Endothelial cell of umbilical vein (primary cell): Measurements from ENCODE around the gene TGM3. TPM values are rescaled to one million over a fixed set of nuclear protein-coding genes. Genes with fewer than 3 reads are reported as not detected.

Experiments
- BruUV-seq: library from RNA; stranded (reverse); fragments of 400-500 nt; replicated peaks from 2 replicates; lab custom pipeline; 2021; lab: Mats Ljungman, UMichigan
- CTCF ChIA-PET: fragments of 300-600, 350-600 bp; sonication (Branson Sonifier 250); formaldehyde crosslinking; loops from one replicate; lab custom pipeline; 2021; ENCODE audit warnings: antibody characterized with exemption, inconsistent platforms; lab: Charles Lee
- POLR2A ChIA-PET: fragments of 300-600, 350-600 bp; sonication (Branson Sonifier 250); formaldehyde crosslinking; loops from one replicate; lab custom pipeline; 2021; ENCODE audit warnings: antibody characterized with exemption, inconsistent platforms; lab: Charles Lee
- DNase-seq: peaks from one replicate; pipeline ENCODE4 v3.0.0-alpha.2; 2011; ENCODE audit warnings: low read depth, low spot score
- FAIRE-seq: peaks from 2 replicates; lab custom pipeline; 2011; peaks lifted over from hg19 to GRCh38; lab: Jason Lieb, UNC
- H2AFZ ChIP-seq: 2 replicates; pipeline ENCODE4 v1.6.0; 2012; ENCODE audit warnings: low read depth, low read length, control low read depth, inconsistent platforms
- H3K27ac ChIP-seq: 2 replicates; pipeline ENCODE4 v1.5.1; 2011; ENCODE audit warnings: low read depth, mild to moderate bottlenecking, control low read depth, low read length, moderate library complexity; ENCODE audit not compliant: insufficient read depth
- H3K27me3 ChIP-seq, 2 experiments: 2 replicates each; pipeline versions ENCODE4 v1.6.0 to v1.6.1; 2011; ENCODE audit warnings: low read length in 2 of 2, mixed read lengths in 1 of 2; ENCODE audit not compliant: control insufficient read depth in 2 of 2, insufficient read depth in 2 of 2
- H3K36me3 ChIP-seq, 2 experiments: 2 replicates in 1 of 2; 3 replicates in 1 of 2; pipeline ENCODE4 v1.5.1; 2011; ENCODE audit warnings: low read length in 2 of 2, mild to moderate bottlenecking in 1 of 2, moderate library complexity in 1 of 2; ENCODE audit not compliant: control insufficient read depth in 2 of 2, insufficient read depth in 2 of 2; ENCODE audit errors: extremely low read depth in 1 of 2
- H3K4me1 ChIP-seq: 3 replicates; pipeline ENCODE4 v1.5.1; 2011; ENCODE audit warnings: mild to moderate bottlenecking, low read length; ENCODE audit not compliant: control insufficient read depth, insufficient read depth; ENCODE audit errors: extremely low read depth
- H3K4me2 ChIP-seq: 2 replicates; pipeline ENCODE4 v1.6.1; 2011; ENCODE audit warnings: low read length, control low read depth, mixed read lengths; ENCODE audit not compliant: insufficient read depth
- H3K4me3 ChIP-seq, 3 experiments: fragments of 200-600 bp in 1 of 3; sonication (generic), shearing (Covaris generic) in 1 of 3; replicated peaks in 1 of 3; 2 replicates each; pipeline ENCODE4 v1.5.1; 2011 to 2016; ENCODE audit warnings: control low read depth in 3 of 3, low read length in 3 of 3, mild to moderate bottlenecking in 2 of 3, inconsistent platforms in 1 of 3, low read depth in 1 of 3, moderate library complexity in 1 of 3; ENCODE audit not compliant: insufficient read depth in 1 of 3
- H3K79me2 ChIP-seq: 2 replicates; pipeline ENCODE4 v1.6.0; 2012; ENCODE audit warnings: low read length, inconsistent platforms; ENCODE audit not compliant: control insufficient read depth, insufficient read depth
- H3K9ac ChIP-seq: replicated peaks from 2 replicates; pipeline ENCODE3; 2011; ENCODE audit warnings: low read length, control low read depth; ENCODE audit not compliant: insufficient read depth; ENCODE audit errors: extremely low read depth
- H3K9me1 ChIP-seq: replicated peaks from 3 replicates; pipeline ENCODE4 v1.6.0; 2011; ENCODE audit warnings: mild to moderate bottlenecking, low read length; ENCODE audit not compliant: control insufficient read depth, insufficient read depth; ENCODE audit errors: extremely low read depth
- H3K9me3 ChIP-seq: replicated peaks from 2 replicates; pipeline ENCODE4 v1.5.1; 2012; ENCODE audit warnings: low read length, inconsistent platforms; ENCODE audit not compliant: control insufficient read depth, insufficient read depth
- H4K20me1 ChIP-seq: replicated peaks from 2 replicates; pipeline ENCODE3; 2011; ENCODE audit warnings: mild to moderate bottlenecking, low read length; ENCODE audit not compliant: control insufficient read depth, insufficient read depth; ENCODE audit errors: extremely low read depth
- CTCF ChIP-seq, 2 donors: IDR thresholded peaks; 1 replicate in 1 of 2; 2 replicates in 1 of 2; pipeline ENCODE4 v1.5.1; 2011; ENCODE audit warnings: low read length in 2 of 2, mild to moderate bottlenecking in 2 of 2, moderate library complexity in 2 of 2, control low read depth in 1 of 2, inconsistent platforms in 1 of 2, low read depth in 1 of 2; ENCODE audit not compliant: insufficient read depth in 1 of 2; ENCODE audit errors: extremely low read depth in 1 of 2
- EZH2 ChIP-seq: IDR thresholded peaks from 2 replicates; pipeline ENCODE4 v1.6.1; 2012; ENCODE audit warnings: borderline replicate concordance, low read depth, mild to moderate bottlenecking, moderate library complexity, low read length, inconsistent platforms; ENCODE audit not compliant: severe bottlenecking
- FOS ChIP-seq: IDR thresholded peaks from 2 replicates; pipeline ENCODE4 v1.6.1; 2011; ENCODE audit warnings: mild to moderate bottlenecking, low read length, moderate library complexity, borderline replicate concordance; ENCODE audit not compliant: insufficient read depth
- MAX ChIP-seq: IDR thresholded peaks from 2 replicates; pipeline ENCODE4 v1.6.1; 2011; ENCODE audit not compliant: insufficient read depth, insufficient read length
- MYC ChIP-seq: IDR thresholded peaks from one replicate; pipeline ENCODE4 v1.6.1; 2011; ENCODE audit warnings: mild to moderate bottlenecking, low read depth, low read length
- POLR2AphosphoS5 ChIP-seq: IDR thresholded peaks from 2 replicates; pipeline ENCODE4 v1.6.1; 2012; ENCODE audit warnings: low read depth, mild to moderate bottlenecking, control low read depth, low read length, moderate library complexity; ENCODE audit not compliant: insufficient read depth
- dilution Hi-C: fragments of 300-500 bp; cut with MboI; formaldehyde crosslinking; loops from one replicate; pipeline ENCODE4 v1.15.0; 2019; ENCODE audit warnings: low sequenced_read_pairs; ENCODE audit not compliant: extremely low pct_ligation_motif_present
- intact Hi-C: fragments of 100-400 bp; cut with micrococcal nuclease; formaldehyde crosslinking; loops from one replicate; pipeline ENCODE4 v1.10.0; 2022
- polyA plus RNA-seq, 4 experiments: library from polyadenylated mRNA; depleted of rRNA in 3 of 4; stranded (reverse) in 3 of 4; unstranded in 1 of 4; fragments of >200 nt; gene quantifications; 2 replicates each; pipeline versions ENCODE4 v1.2.1 to v1.2.3, GENCODE V29; 2011 to 2012; ENCODE audit warnings: missing spikeins in 1 of 4
- total RNA-seq: library from RNA; stranded (reverse); gene quantifications from 2 replicates; pipeline ENCODE4 v1.2.3, GENCODE V29; 2021

The TGM3 gene
- total and polyA plus RNA-seq, 2 donors (not counting 3 experiments of a cell fraction or from before 2014, with no cell fraction given), result not detected

GRCh38 chr20:2335096-2335870 is 39.5 kb downstream of the TGM3 start:
- Histone ChIP-seq H3K4me2 (no peak overlapping the region), H3K9ac (no peak overlapping the region), H3K36me3 (no peaks in the 10 kb centered on the region), H3K79me2 (no peaks in the 10 kb centered on the region), H3K4me3 (no peak overlapping the region), H3K27ac (no peak overlapping the region), H3K9me3 (no peaks in the 10 kb centered on the region), H4K20me1 (no peaks in the 10 kb centered on the region), H2AFZ (no peak overlapping the region), H3K27me3 (peaks cover 0 to 4% of the 10 kb centered on the region in 2 experiments), H3K9me1 (no peaks in the 10 kb centered on the region), H3K4me1 (no peaks in the 10 kb centered on the region)
- BruUV-seq, result no TSS peak
- FAIRE-seq (no peak), DNase-seq (no peak)
- TF ChIP-seq EZH2, result no peak
- TF ChIP-seq MYC, result no peak
- TF ChIP-seq FOS, result no peak
- no peak for TF ChIP-seq POLR2AphosphoS5
- no peak for TF ChIP-seq CTCF (IDR thresholded peaks at IDR 0.05; ENCODE audit: extremely low read depth in 1 of 2, insufficient read depth in 1 of 2, low read depth in 1 of 2, low read length in 2 of 2)
- TF ChIP-seq MAX, result no peak
- dilution Hi-C loops (no loop called here), intact Hi-C loops (no loop called here)
- POLR2A ChIA-PET, result no interaction called here
- CTCF ChIA-PET, result interaction anchor here (1.1 to 1.4 kb wide), 2 partner anchors 10 to 128 kb away, joined by 3 read pairs; no protein-coding TSS in a partner anchor
